Liver (tissue), 9 donors: Measurements from ENCODE around the gene N4BP2. TPM values are rescaled to one million over a fixed set of nuclear protein-coding genes. Genes with fewer than 3 reads are reported as not detected.

Experiments used
- DNase-seq: peaks from one replicate; pipeline ENCODE4 v3.0.0-alpha.2; 2017; ENCODE audit warnings: low spot score
- H3K27ac ChIP-seq, 2 donors: one replicate each; pipeline ENCODE4 v1.7.0; 2013; ENCODE audit warnings: inconsistent platforms in 2 of 2, low read length in 2 of 2, control low read depth in 1 of 2, low read depth in 1 of 2, mild to moderate bottlenecking in 1 of 2
- H3K27me3 ChIP-seq, 4 donors: one replicate each; pipeline versions ENCODE4 v1.6.1 to v1.7.0; 2013; ENCODE audit warnings: low read length in 3 of 4, inconsistent platforms in 1 of 4, mild to moderate bottlenecking in 1 of 4, moderate library complexity in 1 of 4; ENCODE audit not compliant: control insufficient read depth in 4 of 4, insufficient read depth in 4 of 4
- H3K36me3 ChIP-seq, 4 donors: one replicate each; pipeline versions ENCODE4 v1.6.1 to v1.7.0; 2013; ENCODE audit warnings: low read length in 3 of 4, mild to moderate bottlenecking in 3 of 4, low read depth in 1 of 4, moderate library complexity in 1 of 4; ENCODE audit not compliant: control insufficient read depth in 4 of 4, insufficient read depth in 3 of 4
- H3K4me1 ChIP-seq, 4 donors: one replicate each; pipeline versions ENCODE4 v1.6.1 to v1.7.0; 2013; ENCODE audit warnings: low read length in 3 of 4, mild to moderate bottlenecking in 3 of 4, moderate library complexity in 1 of 4; ENCODE audit not compliant: control insufficient read depth in 4 of 4, insufficient read depth in 4 of 4
- H3K4me3 ChIP-seq, 3 donors: one replicate each; pipeline versions ENCODE4 v1.6.1 to v1.7.0; 2013; ENCODE audit warnings: low read length in 3 of 3, control low read depth in 1 of 3, low read depth in 1 of 3, mild to moderate bottlenecking in 1 of 3
- H3K9ac ChIP-seq, 2 donors: one replicate each; pipeline ENCODE4 v1.7.0; 2013; ENCODE audit warnings: low read length in 2 of 2, mild to moderate bottlenecking in 2 of 2, moderate library complexity in 2 of 2, control low read depth in 1 of 2, low read depth in 1 of 2
- H3K9me3 ChIP-seq, 4 donors: one replicate each; pipeline versions ENCODE4 v1.6.1 to v1.7.0; 2013; ENCODE audit warnings: low read length in 3 of 4; ENCODE audit not compliant: control insufficient read depth in 4 of 4
- ATF3 ChIP-seq: IDR thresholded peaks from 2 replicates; pipeline ENCODE4 v1.6.1; 2016; ENCODE audit warnings: antibody characterized with exemption
- EGR1 ChIP-seq, 2 donors: IDR thresholded peaks; 2 replicates each; pipeline ENCODE4 v1.6.1; 2016 to 2018; ENCODE audit warnings: antibody characterized with exemption in 2 of 2, low read depth in 2 of 2
- FOXA1 ChIP-seq: IDR thresholded peaks from 2 replicates; pipeline ENCODE4 v1.6.1; 2016; ENCODE audit warnings: antibody characterized with exemption
- FOXA2 ChIP-seq: IDR thresholded peaks from 2 replicates; pipeline ENCODE4 v1.6.1; 2016; ENCODE audit warnings: antibody characterized with exemption
- GABPA ChIP-seq, 2 donors: IDR thresholded peaks in 1 of 2; conservative IDR thresholded peaks in 1 of 2; 2 replicates each; pipeline ENCODE4 v1.6.1; 2016; ENCODE audit warnings: antibody characterized with exemption in 2 of 2, mild to moderate bottlenecking in 1 of 2, moderate library complexity in 1 of 2
- HNF4A ChIP-seq, 2 donors: conservative IDR thresholded peaks; 2 replicates each; pipeline ENCODE4 v1.6.1; 2016; ENCODE audit warnings: antibody characterized with exemption in 2 of 2, mild to moderate bottlenecking in 2 of 2
- HNF4G ChIP-seq: IDR thresholded peaks from 2 replicates; pipeline ENCODE4 v1.6.1; 2016; ENCODE audit warnings: antibody characterized with exemption
- JUND ChIP-seq, 2 donors: IDR thresholded peaks; 2 replicates each; pipeline ENCODE4 v1.6.1; 2016; ENCODE audit warnings: antibody characterized with exemption in 2 of 2
- MAX ChIP-seq: IDR thresholded peaks from 2 replicates; pipeline ENCODE4 v1.6.1; 2016; ENCODE audit warnings: antibody characterized with exemption
- NR2F2 ChIP-seq: IDR thresholded peaks from 2 replicates; pipeline ENCODE4 v1.6.1; 2016; ENCODE audit warnings: antibody characterized with exemption
- RAD21 ChIP-seq, 2 donors: IDR thresholded peaks; 2 replicates each; pipeline ENCODE4 v1.6.1; 2016; ENCODE audit warnings: antibody characterized with exemption in 2 of 2, mild to moderate bottlenecking in 2 of 2
- REST ChIP-seq: IDR thresholded peaks from 2 replicates; pipeline ENCODE4 v1.6.1; 2016; ENCODE audit warnings: antibody characterized with exemption, mild to moderate bottlenecking
- SP1 ChIP-seq: IDR thresholded peaks from 2 replicates; pipeline ENCODE4 v1.6.1; 2018; ENCODE audit warnings: antibody characterized with exemption, mild to moderate bottlenecking
- TAF1 ChIP-seq: conservative IDR thresholded peaks from 2 replicates; pipeline ENCODE4 v1.6.1; 2016; ENCODE audit warnings: antibody characterized with exemption, mild to moderate bottlenecking
- YY1 ChIP-seq: IDR thresholded peaks from 2 replicates; pipeline ENCODE4 v1.6.1; 2016; ENCODE audit warnings: antibody characterized with exemption, mild to moderate bottlenecking
- ZBTB33 ChIP-seq: IDR thresholded peaks from 2 replicates; pipeline ENCODE4 v1.6.1; 2016; ENCODE audit warnings: antibody characterized with exemption
- WGBS: extraction: QIAGEN DNeasy Blood & Tissue Kit; methylation state at CpG from one replicate; pipeline ENCODE4 v1.1.7; 2013; 5-methylcytosine and 5-hydroxymethylcytosine counted together
- polyA plus RNA-seq, 2 donors: library from polyadenylated mRNA; stranded (reverse) in 1 of 2; unstranded in 1 of 2; fragments of 200-250 nt in 1 of 2; fragments of >200 nt in 1 of 2; fragmentation: Nextera tagmentation in 1 of 2; extraction: Ambion mirVana in 1 of 2; gene quantifications; one replicate each; pipeline versions ENCODE4 v1.2.1 to v1.2.3, GENCODE V29; 2013 to 2015
- total RNA-seq, 2 donors: library from RNA; depleted of rRNA; stranded (reverse); fragments of >200 nt; gene quantifications; one replicate each; pipeline ENCODE4 v1.2.3, GENCODE V29; 2014
- TF ChIP-seq, protein P1 (sequence below): fragments of 150-350 bp; IDR thresholded peaks from 2 replicates; pipeline ENCODE4 v1.5.1; 2017; ENCODE audit warnings: improper control_type of control experiment, low read depth, low read length; ENCODE audit not compliant: missing input control
- donor health status: healthy.
- donor health status: healthy.
- donor health status: healthy.
- donor health status: healthy.
- donor health status: healthy.

N4BP2 gene
- total and polyA plus RNA-seq, 4 donors, result 2.3 to 19.9 (median 11.0) TPM

DNA sequence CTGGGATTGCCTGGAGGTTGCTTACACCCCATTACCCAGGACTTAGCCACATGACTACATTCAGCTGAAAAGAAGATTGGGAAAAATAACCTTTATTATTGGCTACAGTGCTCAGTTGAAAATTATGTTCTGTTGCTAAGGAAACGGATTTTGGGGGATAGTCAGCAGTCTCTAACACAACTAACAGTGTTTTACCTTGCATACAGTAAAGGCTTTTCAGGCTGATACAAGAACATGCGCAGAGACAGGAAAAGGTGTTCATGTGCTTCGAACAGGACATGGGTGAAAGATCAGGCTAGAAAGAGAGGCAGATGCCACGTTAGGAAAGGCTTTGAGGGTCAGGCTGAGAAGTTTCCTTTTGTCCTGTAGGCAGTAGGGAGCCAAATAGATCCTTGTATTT lies 125.4 kb downstream of the N4BP2 start (continued):
- no peak for TF ChIP-seq REST
- no peak for TF ChIP-seq RAD21 (IDR thresholded peaks at IDR 0.05)
- TF ChIP-seq NR2F2, result no peak
- no peak for TF ChIP-seq EGR1 (IDR thresholded peaks at IDR 0.05; ENCODE audit: low read depth in 2 of 2)
- no peak for TF ChIP-seq FOXA1
- no peak for TF ChIP-seq HNF4G
- TF ChIP-seq ATF3, result no peak

DNA sequence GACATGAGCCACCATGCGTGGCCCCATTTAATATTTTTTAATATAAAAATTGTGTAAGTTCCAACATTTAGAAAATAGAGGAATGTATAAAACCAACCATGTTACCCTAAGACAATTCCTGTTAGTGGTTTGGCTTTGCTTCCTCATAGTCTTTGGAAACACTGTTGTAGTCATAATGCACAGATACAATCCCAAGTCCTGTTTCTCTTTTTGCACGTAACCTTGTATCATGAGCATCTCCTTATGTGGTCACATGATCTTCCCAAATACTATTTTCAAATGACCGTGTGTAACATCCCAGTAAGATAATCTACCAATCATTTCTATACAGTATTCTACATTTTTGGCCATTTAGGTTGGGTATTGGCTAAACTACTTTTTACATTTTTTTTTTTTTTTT lies 126.3 kb downstream of the N4BP2 start:
- Histone ChIP-seq H3K36me3 (no peaks in the 10 kb centered on the region), H3K27me3 (no peaks in the 10 kb centered on the region), H3K9ac (no peak overlapping the region), H3K27ac (no peak overlapping the region), H3K4me1 (no peaks in the 10 kb centered on the region), H3K9me3 (no peaks in the 10 kb centered on the region), H3K4me3 (no peak overlapping the region)
- 88% methylated on average over 3 of the region's 3 CpGs for WGBS
- DNase-seq, result no peak
- TF ChIP-seq SP1 (no peak), NR2F2 (no peak), REST (no peak), EGR1 (IDR thresholded peaks at IDR 0.05; ENCODE audit: low read depth in 2 of 2) (no peak), RAD21 (IDR thresholded peaks at IDR 0.05) (no peak), FOXA2 (no peak), YY1 (no peak), GABPA (IDR thresholded peaks at IDR 0.05 in 1 of 2, conservative IDR thresholded peaks at IDR 0.05 in 1 of 2) (no peak), JUND (IDR thresholded peaks at IDR 0.05) (no peak), MAX (no peak), TAF1 (no peak), HNF4G (no peak), ATF3 (no peak), HNF4A (conservative IDR thresholded peaks at IDR 0.05) (no peak), ZBTB33 (no peak)
- TF ChIP-seq, protein P1, sequence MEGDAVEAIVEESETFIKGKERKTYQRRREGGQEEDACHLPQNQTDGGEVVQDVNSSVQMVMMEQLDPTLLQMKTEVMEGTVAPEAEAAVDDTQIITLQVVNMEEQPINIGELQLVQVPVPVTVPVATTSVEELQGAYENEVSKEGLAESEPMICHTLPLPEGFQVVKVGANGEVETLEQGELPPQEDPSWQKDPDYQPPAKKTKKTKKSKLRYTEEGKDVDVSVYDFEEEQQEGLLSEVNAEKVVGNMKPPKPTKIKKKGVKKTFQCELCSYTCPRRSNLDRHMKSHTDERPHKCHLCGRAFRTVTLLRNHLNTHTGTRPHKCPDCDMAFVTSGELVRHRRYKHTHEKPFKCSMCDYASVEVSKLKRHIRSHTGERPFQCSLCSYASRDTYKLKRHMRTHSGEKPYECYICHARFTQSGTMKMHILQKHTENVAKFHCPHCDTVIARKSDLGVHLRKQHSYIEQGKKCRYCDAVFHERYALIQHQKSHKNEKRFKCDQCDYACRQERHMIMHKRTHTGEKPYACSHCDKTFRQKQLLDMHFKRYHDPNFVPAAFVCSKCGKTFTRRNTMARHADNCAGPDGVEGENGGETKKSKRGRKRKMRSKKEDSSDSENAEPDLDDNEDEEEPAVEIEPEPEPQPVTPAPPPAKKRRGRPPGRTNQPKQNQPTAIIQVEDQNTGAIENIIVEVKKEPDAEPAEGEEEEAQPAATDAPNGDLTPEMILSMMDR, result no peak
